Mesendoderm (in vitro differentiated cells): ENCODE data around the gene VIPR2.

Experiments
- DNase-seq: peaks from one replicate; pipeline ENCODE4 v3.0.0; 2013
- H2AK5ac ChIP-seq: 2 replicates; pipeline ENCODE4 v1.6.1; 2013; ENCODE audit warnings: low read length, inconsistent platforms
- H2BK120ac ChIP-seq: 2 replicates; pipeline ENCODE4 v1.6.1; 2013; ENCODE audit warnings: low read depth, mild to moderate bottlenecking, low read length, moderate library complexity, mixed read lengths
- H2BK15ac ChIP-seq: replicated peaks from 2 replicates; pipeline ENCODE4 v1.6.1; 2013; ENCODE audit warnings: low read depth, mild to moderate bottlenecking, moderate library complexity
- H2BK5ac ChIP-seq: 2 replicates; pipeline ENCODE4 v1.6.1; 2013; ENCODE audit warnings: low read length, inconsistent platforms
- H3K18ac ChIP-seq: 2 replicates; pipeline ENCODE4 v1.6.1; 2013; ENCODE audit warnings: mild to moderate bottlenecking, low read length, mixed read lengths
- H3K23ac ChIP-seq: one replicate; pipeline ENCODE4 v1.6.1; 2013; ENCODE audit warnings: low read length
- H3K27ac ChIP-seq: 2 replicates; pipeline ENCODE4 v1.5.1; 2013; ENCODE audit warnings: low read depth, mild to moderate bottlenecking, inconsistent platforms, low read length, moderate library complexity
- H3K27me3 ChIP-seq: 2 replicates; pipeline ENCODE4 v1.6.1; 2013; ENCODE audit warnings: low read length, control low read depth, mild to moderate bottlenecking, inconsistent platforms; ENCODE audit not compliant: insufficient read depth, poor library complexity
- H3K36me3 ChIP-seq: 2 replicates; pipeline ENCODE4 v1.6.1; 2013; ENCODE audit warnings: low read length, inconsistent platforms; ENCODE audit not compliant: control insufficient read depth, insufficient read depth
- H3K4ac ChIP-seq: one replicate; pipeline ENCODE4 v1.6.1; 2013; ENCODE audit warnings: low read depth, mild to moderate bottlenecking, low read length, moderate library complexity
- H3K4me1 ChIP-seq: 2 replicates; pipeline ENCODE4 v1.6.1; 2013; ENCODE audit warnings: low read depth, low read length, inconsistent platforms; ENCODE audit not compliant: control insufficient read depth
- H3K4me2 ChIP-seq: 2 replicates; pipeline ENCODE4 v1.6.1; 2013; ENCODE audit warnings: low read length
- H3K4me3 ChIP-seq: 2 replicates; pipeline ENCODE4 v1.5.1; 2013; ENCODE audit warnings: mild to moderate bottlenecking, low read length
- H3K56ac ChIP-seq: one replicate; pipeline ENCODE4 v1.6.1; 2013; ENCODE audit warnings: low read length
- H3K79me1 ChIP-seq: 2 replicates; pipeline ENCODE4 v1.6.1; 2013; ENCODE audit warnings: low read length, inconsistent platforms
- H3K79me2 ChIP-seq: 2 replicates; pipeline ENCODE4 v1.6.1; 2013; ENCODE audit warnings: mild to moderate bottlenecking, low read length; ENCODE audit not compliant: control insufficient read depth, insufficient read depth
- H3K9ac ChIP-seq: 2 replicates; pipeline ENCODE4 v1.6.1; 2013; ENCODE audit warnings: low read length, inconsistent platforms
- H4K5ac ChIP-seq: one replicate; pipeline ENCODE4 v1.6.1; 2013; ENCODE audit warnings: low read length
- H4K8ac ChIP-seq: one replicate; pipeline ENCODE4 v1.6.1; 2013; ENCODE audit warnings: low read depth, mild to moderate bottlenecking, control low read depth, low read length, moderate library complexity
- WGBS: extraction: QIAGEN DNeasy Blood & Tissue Kit; methylation state at CpG from one replicate; pipeline ENCODE4 v1.1.7; 2013; ENCODE audit warnings: low lambda C conversion rate, missing lambda C conversion rate; ENCODE audit not compliant: insufficient coverage; ENCODE audit errors: extremely low coverage; 5-methylcytosine and 5-hydroxymethylcytosine counted together

The VIPR2 gene

GRCh38 chr7:159017210-159017609, 127.5 kb downstream of the VIPR2 start:
- H3K4me2 ChIP-seq, result no peak overlapping the region
- H3K79me1 ChIP-seq, result no peaks in the 10 kb centered on the region
- H2BK15ac ChIP-seq, result no peak overlapping the region
- H3K27ac ChIP-seq, result no peak overlapping the region
- no peak overlapping the region for H3K23ac ChIP-seq
- no peak overlapping the region for H3K56ac ChIP-seq
- no peak overlapping the region for H3K4ac ChIP-seq
- no peaks in the 10 kb centered on the region for H3K79me2 ChIP-seq
- peaks cover 3% of the 10 kb centered on the region for H3K4me1 ChIP-seq
- no peak overlapping the region for H3K9ac ChIP-seq
- no peak overlapping the region for H2BK5ac ChIP-seq
- H2BK120ac ChIP-seq, result no peak overlapping the region
- no peak for DNase-seq
- H2AK5ac ChIP-seq, result no peak overlapping the region
- H3K27me3 ChIP-seq, result no peaks in the 10 kb centered on the region
- no peak overlapping the region for H3K4me3 ChIP-seq
- H3K18ac ChIP-seq, result no peak overlapping the region
- H4K8ac ChIP-seq, result no peak overlapping the region
- no peak overlapping the region for H4K5ac ChIP-seq
- WGBS, result no CpG with 5 or more reads among the region's 10 CpGs
- H3K36me3 ChIP-seq, result no peaks in the 10 kb centered on the region

GRCh38 chr7:159016591-159016990, 128.1 kb downstream of the VIPR2 start:
- no peaks in the 10 kb centered on the region for H3K36me3 ChIP-seq
- WGBS, result no CpG with 5 or more reads among the region's 19 CpGs
- no peak overlapping the region for H3K9ac ChIP-seq
- no peaks in the 10 kb centered on the region for H3K79me2 ChIP-seq
- H3K27me3 ChIP-seq, result no peaks in the 10 kb centered on the region
- H3K4me3 ChIP-seq, result no peak overlapping the region
- H2BK120ac ChIP-seq, result no peak overlapping the region
- DNase-seq, result no peak
- no peak overlapping the region for H3K23ac ChIP-seq
- no peak overlapping the region for H3K18ac ChIP-seq
- peaks cover 3% of the 10 kb centered on the region for H3K4me1 ChIP-seq
- H2BK15ac ChIP-seq, result no peak overlapping the region
- H2BK5ac ChIP-seq, result no peak overlapping the region
- H3K27ac ChIP-seq, result no peak overlapping the region
- H3K56ac ChIP-seq, result no peak overlapping the region
- no peak overlapping the region for H3K4ac ChIP-seq
- no peak overlapping the region for H2AK5ac ChIP-seq
- no peak overlapping the region for H3K4me2 ChIP-seq
- no peak overlapping the region for H4K8ac ChIP-seq
- no peak overlapping the region for H4K5ac ChIP-seq
- no peaks in the 10 kb centered on the region for H3K79me1 ChIP-seq

GRCh38 chr7:159015454-159016410, 128.9 kb downstream of the VIPR2 start:
- no peak overlapping the region for H3K18ac ChIP-seq
- H3K56ac ChIP-seq, result no peak overlapping the region
- no peak overlapping the region for H3K23ac ChIP-seq
- DNase-seq, result peak; percentile 44
- no peak overlapping the region for H2BK5ac ChIP-seq
- H4K8ac ChIP-seq, result no peak overlapping the region
- H3K4me2 ChIP-seq, result no peak overlapping the region
- H3K4me1 ChIP-seq, result peaks cover 3% of the 10 kb centered on the region
- no peak overlapping the region for H4K5ac ChIP-seq
- no peak overlapping the region for H3K4ac ChIP-seq
- no peak overlapping the region for H2AK5ac ChIP-seq
- H3K27me3 ChIP-seq, result no peaks in the 10 kb centered on the region
- H3K79me1 ChIP-seq, result no peaks in the 10 kb centered on the region
- H3K36me3 ChIP-seq, result no peaks in the 10 kb centered on the region
- no peak overlapping the region for H3K4me3 ChIP-seq
- H3K9ac ChIP-seq, result no peak overlapping the region
- H3K79me2 ChIP-seq, result no peaks in the 10 kb centered on the region
- no peak overlapping the region for H2BK15ac ChIP-seq
- H3K27ac ChIP-seq, result no peak overlapping the region
- no CpG with 5 or more reads among the region's 24 CpGs for WGBS
- H2BK120ac ChIP-seq, result no peak overlapping the region

GRCh38 chr7:159015081-159015453, 129.6 kb downstream of the VIPR2 start:
- Histone ChIP-seq H3K36me3 (no peaks in the 10 kb centered on the region), H3K56ac (no peak overlapping the region), H3K18ac (no peak overlapping the region), H2BK5ac (no peak overlapping the region), H2AK5ac (no peak overlapping the region), H4K5ac (no peak overlapping the region), H3K4ac (no peak overlapping the region), H2BK15ac (no peak overlapping the region), H3K9ac (no peak overlapping the region), H3K27ac (no peak overlapping the region), H4K8ac (no peak overlapping the region), H3K4me2 (no peak overlapping the region), H3K27me3 (no peaks in the 10 kb centered on the region), H3K23ac (no peak overlapping the region), H3K4me3 (no peak overlapping the region), H3K4me1 (peaks cover 3% of the 10 kb centered on the region), H3K79me1 (no peaks in the 10 kb centered on the region), H3K79me2 (no peaks in the 10 kb centered on the region), H2BK120ac (no peak overlapping the region)
- WGBS, result no CpG with 5 or more reads among the region's 6 CpGs
- DNase-seq, result no peak

DNA sequence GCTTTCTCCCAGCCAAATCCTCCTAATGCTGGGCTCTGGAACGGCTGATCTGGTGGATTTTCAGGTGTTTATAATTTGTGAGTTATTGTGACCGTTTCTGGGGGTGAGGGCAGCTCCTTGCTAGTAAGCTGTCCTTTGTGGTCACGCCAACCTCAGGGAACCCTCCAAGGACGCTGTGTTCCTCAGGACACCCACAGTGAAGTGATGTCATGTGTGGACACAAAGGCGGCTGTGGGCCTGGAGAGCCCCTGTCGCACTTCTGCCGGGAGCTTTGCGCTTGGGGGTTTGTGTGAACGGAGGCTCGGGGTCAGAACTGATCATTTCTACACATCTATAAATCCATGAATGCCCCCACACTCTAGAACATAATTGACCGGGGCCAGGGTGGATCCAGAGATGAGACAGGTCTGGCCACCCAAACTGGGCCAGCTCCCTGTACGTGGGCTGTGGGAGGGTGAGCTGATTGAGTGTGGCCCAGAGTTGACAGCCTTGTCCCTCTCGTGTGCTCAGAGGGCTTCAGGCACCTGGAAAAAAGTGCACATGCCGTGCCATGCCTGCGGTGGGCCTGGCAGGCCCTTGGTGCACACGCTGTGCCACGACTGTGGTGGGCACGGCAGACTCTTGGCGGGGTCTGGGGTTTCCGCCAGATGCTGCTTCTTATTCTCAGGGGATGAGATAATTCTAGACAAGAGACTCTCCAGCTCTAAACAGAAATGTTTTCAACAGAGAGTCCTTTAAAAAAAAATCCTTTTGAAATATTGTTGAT, 130.2 kb downstream of the VIPR2 start:
- Histone ChIP-seq H3K4ac (no peak overlapping the region), H3K23ac (no peak overlapping the region), H3K4me2 (no peak overlapping the region), H2BK120ac (no peak overlapping the region), H3K56ac (no peak overlapping the region), H3K4me3 (no peak overlapping the region), H3K18ac (no peak overlapping the region), H3K4me1 (peaks cover 3% of the 10 kb centered on the region), H3K79me1 (no peaks in the 10 kb centered on the region), H3K36me3 (no peaks in the 10 kb centered on the region), H2BK5ac (no peak overlapping the region), H4K5ac (no peak overlapping the region), H3K9ac (no peak overlapping the region), H3K27ac (no peak overlapping the region), H3K27me3 (no peaks in the 10 kb centered on the region), H2BK15ac (no peak overlapping the region), H3K79me2 (no peaks in the 10 kb centered on the region), H2AK5ac (no peak overlapping the region), H4K8ac (no peak overlapping the region)
- no CpG with 5 or more reads among the region's 20 CpGs for WGBS
- DNase-seq, result no peak
